Esophagus muscularis mucosa (tissue), 4 donors: Measurements from ENCODE around the gene NPAS3. TPM values are rescaled to one million over a fixed set of nuclear protein-coding genes. Genes with fewer than 3 reads are reported as not detected.

ENCODE experiments used
- DNase-seq: peaks from one replicate; pipeline ENCODE4 v3.0.0-alpha.2; 2017; ENCODE audit errors: extremely low spot score
- H3K27ac ChIP-seq, 4 donors: fragments of 200-600 bp; sonication (generic); replicated peaks in 1 of 4; 1 replicate in 3 of 4; 2 replicates in 1 of 4; pipeline ENCODE4 v1.5.1; 2016 to 2019; ENCODE audit warnings: mild to moderate bottlenecking in 1 of 4
- H3K27me3 ChIP-seq, 4 donors: fragments of 200-600 bp; sonication (generic); one replicate each; pipeline versions ENCODE4 v1.5.1 to v1.6.0; 2016 to 2019
- H3K36me3 ChIP-seq, 4 donors: fragments of 200-600 bp; sonication (generic); one replicate each; pipeline ENCODE4 v1.5.1; 2016 to 2019
- H3K4me1 ChIP-seq, 4 donors: fragments of 200-600 bp; sonication (generic); one replicate each; pipeline ENCODE4 v1.5.1; 2016 to 2019
- H3K4me3 ChIP-seq, 4 donors: fragments of 200-600 bp; sonication (generic); 1 replicate in 2 of 4; 2 replicates in 2 of 4; pipeline ENCODE4 v1.5.1; 2016 to 2019; ENCODE audit warnings: mild to moderate bottlenecking in 4 of 4, moderate library complexity in 1 of 4
- H3K9me3 ChIP-seq, 4 donors: fragments of 200-600 bp; sonication (generic); 1 replicate in 3 of 4; 2 replicates in 1 of 4; pipeline ENCODE4 v1.5.1; 2016 to 2019
- CTCF ChIP-seq, 3 experiments: fragments of 200-600 bp in 2 of 3; fragments of 450-650 bp in 1 of 3; sonication (generic) in 2 of 3; IDR thresholded peaks; one replicate each; pipeline ENCODE4 v1.5.1; 2017 to 2019; ENCODE audit warnings: antibody characterized with exemption in 3 of 3, mild to moderate bottlenecking in 2 of 3, moderate library complexity in 1 of 3
- EP300 ChIP-seq: sonication (generic); formaldehyde crosslinking; IDR thresholded peaks from one replicate; pipeline ENCODE4 v1.6.1; 2017; ENCODE audit warnings: antibody characterized with exemption
- POLR2A ChIP-seq: fragments of 450-650 bp; IDR thresholded peaks from one replicate; pipeline ENCODE4 v1.6.1; 2017; ENCODE audit warnings: antibody characterized with exemption, moderate library complexity, mild to moderate bottlenecking, low read depth
- POLR2AphosphoS5 ChIP-seq, 2 donors: sonication (generic); formaldehyde crosslinking; IDR thresholded peaks; one replicate each; pipeline ENCODE4 v1.6.1; 2017; ENCODE audit warnings: antibody characterized with exemption in 2 of 2
- WGBS: methylation state at CpG from one replicate; pipeline ENCODE4 v1.1.5; 2018; 5-methylcytosine and 5-hydroxymethylcytosine counted together
- intact Hi-C: fragments of 100-400 bp; cut with DNase I; formaldehyde crosslinking; loops from one replicate; pipeline ENCODE4 v1.15.1; 2023
- total RNA-seq, 4 donors: library from RNA; depleted of rRNA; stranded (reverse); fragments of >200 nt; gene quantifications; one replicate each; pipeline versions ENCODE4 v1.1.0 to v1.2.1, GENCODE V29; 2016

NPAS3 gene
- total RNA-seq, 4 donors from 2014 or later = 3.3 to 7.3 (median 5.8) TPM

- no peak for TF ChIP-seq EP300
- TF ChIP-seq CTCF (IDR thresholded peaks at IDR 0.05) = peak in 2 of 3 experiments; percentile 24 to 29
- no peak for TF ChIP-seq POLR2AphosphoS5 (IDR thresholded peaks at IDR 0.05)
- TF ChIP-seq POLR2A = no peak
- H3K27me3 ChIP-seq = no peaks in the 10 kb centered on the region
- H3K4me3 ChIP-seq = peak overlapping the region in 3 of 4 donors; percentile 8 to 31 (median 24)
- no peaks in the 10 kb centered on the region for H3K36me3 ChIP-seq
- intact Hi-C loops = no loop called here
- DNase-seq = no peak
- no peaks in the 10 kb centered on the region for H3K4me1 ChIP-seq
- no peak overlapping the region for H3K27ac ChIP-seq
- H3K9me3 ChIP-seq = no peaks in the 10 kb centered on the region
- WGBS = 50% methylated on average over 7 of the region's 7 CpGs
Observed at GRCh38 chr14:33676135-33676566, 737.5 kb downstream of the NPAS3 start.

GRCh38 chr14:33676891-33677290 is 738.2 kb downstream of the NPAS3 start:
- H3K4me3 ChIP-seq = no peak overlapping the region

GRCh38 chr14:33678005-33678404 is 739.3 kb downstream of the NPAS3 start:
- intact Hi-C loops = no loop called here
- Histone ChIP-seq H3K9me3 (no peaks in the 10 kb centered on the region), H3K27me3 (no peaks in the 10 kb centered on the region), H3K36me3 (no peaks in the 10 kb centered on the region), H3K4me1 (peaks cover 9 to 16% (median 10%) of the 10 kb centered on the region in 4 donors), H3K4me3 (no peak overlapping the region), H3K27ac (no peak overlapping the region)
- 99% methylated on average over 5 of the region's 5 CpGs for WGBS
- DNase-seq = no peak
- no peak for TF ChIP-seq POLR2AphosphoS5 (IDR thresholded peaks at IDR 0.05)
- TF ChIP-seq CTCF (IDR thresholded peaks at IDR 0.05) = no peak
- TF ChIP-seq POLR2A = no peak
- TF ChIP-seq EP300 = no peak

More at GRCh38 chr14:33676891-33677290, 738.2 kb downstream of the NPAS3 start:
- Histone ChIP-seq H3K9me3 (no peaks in the 10 kb centered on the region), H3K27ac (no peak overlapping the region), H3K27me3 (no peaks in the 10 kb centered on the region), H3K4me1 (peaks cover 0 to 5% (median 1%) of the 10 kb centered on the region in 4 donors), H3K36me3 (no peaks in the 10 kb centered on the region)
- TF ChIP-seq EP300 (no peak), CTCF (IDR thresholded peaks at IDR 0.05) (no peak), POLR2AphosphoS5 (IDR thresholded peaks at IDR 0.05) (no peak), POLR2A (no peak)
- DNase-seq = no peak
- intact Hi-C loops = no loop called here
- over 99% methylated on average over 5 of the region's 5 CpGs for WGBS

GRCh38 chr14:33679025-33679424 is 740.3 kb downstream of the NPAS3 start:
- Histone ChIP-seq H3K4me3 (no peak overlapping the region), H3K9me3 (no peaks in the 10 kb centered on the region), H3K4me1 (peaks cover 9 to 18% (median 10%) of the 10 kb centered on the region in 4 donors), H3K36me3 (no peaks in the 10 kb centered on the region), H3K27ac (no peak overlapping the region), H3K27me3 (no peaks in the 10 kb centered on the region)
- TF ChIP-seq POLR2AphosphoS5 (IDR thresholded peaks at IDR 0.05) = no peak
- TF ChIP-seq EP300 = no peak
- no peak for TF ChIP-seq POLR2A
- no peak for TF ChIP-seq CTCF (IDR thresholded peaks at IDR 0.05)
- intact Hi-C loops = no loop called here
- no peak for DNase-seq
- 94% methylated on average over 2 of the region's 2 CpGs for WGBS
